ENCODE measurements around the gene GPR84. TPM values are rescaled to one million over a fixed set of nuclear protein-coding genes. Genes with fewer than 3 reads are reported as not detected.
"Not testable (repeated sequence)": the region's sequence is repeated elsewhere in the genome, so short reads cannot be mapped to it uniquely, and the experiment has no call there.

The GPR84 gene
- total RNA-seq, 1 donor from 2014 or later = under 0.01 TPM

- no peak for DNase-seq (ENCODE audit: low read depth in 2 of 2)
These were observed 35.5 kb downstream of the GPR84 start for GRCh38 chr12:54328595-54329337.

GRCh38 chr12:54325442-54326109 lies 38.7 kb downstream of the GPR84 start:
- DNase-seq (ENCODE audit: low read depth in 2 of 2) = not testable (repeated sequence)

GRCh38 chr12:54324617-54325441 lies 39.5 kb downstream of the GPR84 start, which contains the start of gene COPZ1:
Gene COPZ1 (plus strand): TSS chr12:54325131. CDS start chr12:54325164, 33 bp downstream.
- DNase-seq (ENCODE audit: low read depth in 2 of 2) = peak; percentile 99 to 100

- DNase-seq (ENCODE audit: low read depth in 2 of 2) = no peak
These were observed 42.9 kb downstream of the GPR84 start for GRCh38 chr12:54321363-54321762.

Other genes starting within 250 kb of the GPR84 start
- gene SMUG1, start 175.5 kb downstream of the GPR84 start, total RNA-seq = 15.7 and 21.2 TPM in 2 replicates
- gene CBX5, start 84.4 kb downstream of the GPR84 start, total RNA-seq = 25.1 and 26.6 TPM in 2 replicates
- gene HNRNPA1, start 83.8 kb downstream of the GPR84 start, total RNA-seq = 239 and 374 TPM in 2 replicates
- gene NFE2, start 63.5 kb downstream of the GPR84 start, total RNA-seq = not detected in 2 replicates
- 75.0 and 78.2 TPM in 2 replicates for gene COPZ1, start 39.4 kb downstream of the GPR84 start, total RNA-seq
- gene ZNF385A, start 20.2 kb upstream of the GPR84 start, total RNA-seq = 0.65 and 0.99 TPM in 2 replicates
- gene ITGA5, start 54.8 kb upstream of the GPR84 start, total RNA-seq = 257 and 294 TPM in 2 replicates
- not detected in 2 replicates for gene GTSF1, start 109.1 kb upstream of the GPR84 start, total RNA-seq
- under 0.01 TPM in 1 of 2 replicates, not detected in the other for gene NCKAP1L, start 133.3 kb upstream of the GPR84 start, total RNA-seq
- gene PDE1B, start 185.1 kb upstream of the GPR84 start, total RNA-seq = not detected in 2 replicates
- gene PPP1R1A, start 224.2 kb upstream of the GPR84 start, total RNA-seq = not detected in 2 replicates